Panc1 (cell line): ENCODE measurements around the gene CPLANE2. TPM values are rescaled to one million over a fixed set of nuclear protein-coding genes. Genes with fewer than 3 reads are reported as not detected.

Experiments
- ATAC-seq: fragments of 200-7000 bp; cut with Tn5 transposase; 2 replicates; pipeline ENCODE4 v1.9.1; 2020; ENCODE audit warnings: mild to moderate bottlenecking, moderate library complexity
- BruUV-seq: library from RNA; stranded (reverse); fragments of 400-500 nt; replicated peaks from 2 replicates; lab custom pipeline; 2021; lab: Mats Ljungman, UMichigan
- CTCF ChIA-PET: fragments of 300-600 bp; sonication (Branson Sonifier 250); formaldehyde crosslinking; loops from one replicate; lab custom pipeline; 2022; ENCODE audit warnings: antibody characterized with exemption; lab: Charles Lee
- POLR2A ChIA-PET: fragments of 300-600 bp; sonication (Branson Sonifier 250); formaldehyde crosslinking; loops from one replicate; lab custom pipeline; 2022; ENCODE audit warnings: antibody characterized with exemption; lab: Charles Lee
- DNase-seq: peaks from one replicate; pipeline ENCODE4 v3.0.0-alpha.2; 2010; ENCODE audit warnings: low read depth, low spot score
- H3K27ac ChIP-seq: 2 replicates; pipeline ENCODE4 v1.5.1; 2011; ENCODE audit warnings: mild to moderate bottlenecking, low read length, inconsistent platforms
- H3K27me3 ChIP-seq: fragments of 200-500 bp; sonication (Bioruptor generic); 2 replicates; pipeline ENCODE4 v1.6.0; 2014; ENCODE audit warnings: low read length, inconsistent platforms; ENCODE audit not compliant: control insufficient read depth, insufficient read depth
- H3K36me3 ChIP-seq: fragments of 200-500 bp; sonication (Bioruptor generic); 2 replicates; pipeline ENCODE4 v1.5.1; 2014; ENCODE audit warnings: inconsistent platforms, mild to moderate bottlenecking, low read length, moderate library complexity; ENCODE audit not compliant: control insufficient read depth, insufficient read depth
- H3K4me1 ChIP-seq: 2 replicates; pipeline ENCODE4 v1.5.1; 2011; ENCODE audit warnings: inconsistent platforms, mild to moderate bottlenecking, low read length, moderate library complexity; ENCODE audit not compliant: control insufficient read depth, insufficient read depth
- H3K4me3 ChIP-seq, 2 experiments: 2 replicates each; pipeline ENCODE4 v1.5.1; 2011 to 2012; ENCODE audit warnings: low read depth in 2 of 2, low read length in 2 of 2, mild to moderate bottlenecking in 2 of 2, inconsistent platforms in 1 of 2, moderate library complexity in 1 of 2
- H3K9me3 ChIP-seq: fragments of 200-500 bp; sonication (Bioruptor generic); 2 replicates; pipeline ENCODE4 v1.5.1; 2014; ENCODE audit warnings: low read depth, mild to moderate bottlenecking, inconsistent platforms, low read length, moderate library complexity; ENCODE audit not compliant: control insufficient read depth, insufficient read depth
- CTCF ChIP-seq: fragments of 450-650 bp; IDR thresholded peaks from 2 replicates; pipeline ENCODE4 v1.5.1; 2017; ENCODE audit warnings: mild to moderate bottlenecking
- POLR2AphosphoS5 ChIP-seq: IDR thresholded peaks from 2 replicates; pipeline ENCODE4 v1.6.1; 2012; ENCODE audit warnings: mild to moderate bottlenecking, low read depth, low read length, moderate library complexity
- SIN3A ChIP-seq: IDR thresholded peaks from 2 replicates; pipeline ENCODE4 v1.6.1; 2012; ENCODE audit warnings: low read depth, mild to moderate bottlenecking, low read length, moderate library complexity, borderline replicate concordance; ENCODE audit not compliant: insufficient read depth
- TCF7L2 ChIP-seq: IDR thresholded peaks from 2 replicates; pipeline ENCODE4 v1.6.1; 2011; ENCODE audit warnings: mild to moderate bottlenecking, low read depth, low read length, inconsistent platforms
- in situ Hi-C: cut with HindIII; loops from 2 replicates; pipeline ENCODE4 v1.10.0; 2016; ENCODE audit warnings: low sequenced_read_pairs, low pct_unique_long_range_greater_than_20kb
- intact Hi-C: fragments of 100-400 bp; cut with micrococcal nuclease; formaldehyde crosslinking; loops from one replicate; pipeline ENCODE4 v1.10.0; 2022; ENCODE audit not compliant: unreplicated experiment
- total RNA-seq: library from RNA; stranded (reverse); gene quantifications from one replicate; pipeline ENCODE4 v1.2.1, GENCODE V29; 2021; ENCODE audit not compliant: unreplicated experiment
- TF ChIP-seq, protein P1 (sequence below), 2 experiments: IDR thresholded peaks; 2 replicates each; pipeline ENCODE4 v1.6.1; 2011 to 2012; ENCODE audit warnings: low read depth in 2 of 2, control low read depth in 1 of 2, low read length in 1 of 2, mild to moderate bottlenecking in 1 of 2, moderate library complexity in 1 of 2; ENCODE audit not compliant: insufficient read depth in 1 of 2

Gene CPLANE2
- total RNA-seq, 1 experiment from 2014 or later = 17.8 TPM

GRCh38 chr1:16229976-16230740, 6.8 kb downstream of the CPLANE2 start:
- POLR2A ChIA-PET = no interaction called here
- intact Hi-C loops = no loop called here
- DNase-seq (no peak), ATAC-seq (peak; percentile 25)
- no peak overlapping the region for H3K4me3 ChIP-seq
- in situ Hi-C loops = no loop called here
- H3K9me3 ChIP-seq = no peaks in the 10 kb centered on the region
- no TSS peak for BruUV-seq
- no peak overlapping the region for H3K27ac ChIP-seq
- H3K4me1 ChIP-seq = no peaks in the 10 kb centered on the region
- TF ChIP-seq TCF7L2 = no peak
- TF ChIP-seq SIN3A = no peak
- no peak for TF ChIP-seq CTCF
- TF ChIP-seq, protein P1, sequence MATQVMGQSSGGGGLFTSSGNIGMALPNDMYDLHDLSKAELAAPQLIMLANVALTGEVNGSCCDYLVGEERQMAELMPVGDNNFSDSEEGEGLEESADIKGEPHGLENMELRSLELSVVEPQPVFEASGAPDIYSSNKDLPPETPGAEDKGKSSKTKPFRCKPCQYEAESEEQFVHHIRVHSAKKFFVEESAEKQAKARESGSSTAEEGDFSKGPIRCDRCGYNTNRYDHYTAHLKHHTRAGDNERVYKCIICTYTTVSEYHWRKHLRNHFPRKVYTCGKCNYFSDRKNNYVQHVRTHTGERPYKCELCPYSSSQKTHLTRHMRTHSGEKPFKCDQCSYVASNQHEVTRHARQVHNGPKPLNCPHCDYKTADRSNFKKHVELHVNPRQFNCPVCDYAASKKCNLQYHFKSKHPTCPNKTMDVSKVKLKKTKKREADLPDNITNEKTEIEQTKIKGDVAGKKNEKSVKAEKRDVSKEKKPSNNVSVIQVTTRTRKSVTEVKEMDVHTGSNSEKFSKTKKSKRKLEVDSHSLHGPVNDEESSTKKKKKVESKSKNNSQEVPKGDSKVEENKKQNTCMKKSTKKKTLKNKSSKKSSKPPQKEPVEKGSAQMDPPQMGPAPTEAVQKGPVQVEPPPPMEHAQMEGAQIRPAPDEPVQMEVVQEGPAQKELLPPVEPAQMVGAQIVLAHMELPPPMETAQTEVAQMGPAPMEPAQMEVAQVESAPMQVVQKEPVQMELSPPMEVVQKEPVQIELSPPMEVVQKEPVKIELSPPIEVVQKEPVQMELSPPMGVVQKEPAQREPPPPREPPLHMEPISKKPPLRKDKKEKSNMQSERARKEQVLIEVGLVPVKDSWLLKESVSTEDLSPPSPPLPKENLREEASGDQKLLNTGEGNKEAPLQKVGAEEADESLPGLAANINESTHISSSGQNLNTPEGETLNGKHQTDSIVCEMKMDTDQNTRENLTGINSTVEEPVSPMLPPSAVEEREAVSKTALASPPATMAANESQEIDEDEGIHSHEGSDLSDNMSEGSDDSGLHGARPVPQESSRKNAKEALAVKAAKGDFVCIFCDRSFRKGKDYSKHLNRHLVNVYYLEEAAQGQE (IDR thresholded peaks at IDR 0.05; ENCODE audit: insufficient read depth in 1 of 2, low read depth in 2 of 2, low read length in 1 of 2) = no peak
- no peak for TF ChIP-seq POLR2AphosphoS5
- no peaks in the 10 kb centered on the region for H3K27me3 ChIP-seq
- CTCF ChIA-PET = no interaction called here
- no peaks in the 10 kb centered on the region for H3K36me3 ChIP-seq

DNA sequence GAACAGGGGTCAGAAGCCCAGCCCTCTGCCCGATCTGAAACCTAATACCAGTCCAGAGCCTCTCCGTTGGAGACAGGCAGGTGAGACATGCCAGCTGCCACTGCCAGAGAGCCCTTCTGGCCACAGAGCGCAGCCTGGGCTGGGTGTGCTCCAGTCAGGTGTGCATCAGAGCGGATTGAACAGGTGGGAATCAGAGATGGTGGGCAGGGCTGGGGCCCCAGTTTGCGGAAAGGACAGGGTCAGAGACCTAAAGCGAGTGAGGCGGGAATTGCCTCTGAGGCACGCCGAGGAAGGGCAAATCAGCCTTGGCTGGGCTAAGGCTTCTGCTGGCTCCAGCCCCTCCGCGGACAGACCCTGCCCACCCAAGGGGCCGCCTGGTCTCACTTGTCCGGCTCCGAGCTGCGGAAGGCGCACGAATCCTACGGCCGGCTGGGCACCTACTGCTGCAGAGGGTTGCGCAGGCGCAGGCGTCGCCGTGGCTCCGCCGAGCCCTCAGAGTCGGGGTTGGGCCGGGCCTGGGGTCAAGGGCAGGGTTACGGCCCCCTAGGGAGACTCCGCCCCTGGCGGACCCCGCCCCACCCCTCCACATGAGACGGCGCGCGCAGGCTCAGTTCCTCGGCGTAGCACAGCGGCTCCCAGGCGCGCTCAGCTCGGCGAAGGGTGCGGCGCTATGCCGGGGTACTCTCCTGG, 10.3 kb downstream of the CPLANE2 start:
- TF ChIP-seq TCF7L2 = no peak
- TF ChIP-seq CTCF = no peak
- no peak for TF ChIP-seq SIN3A
- no peak for TF ChIP-seq POLR2AphosphoS5
- TF ChIP-seq, protein P1 (IDR thresholded peaks at IDR 0.05; ENCODE audit: insufficient read depth in 1 of 2, low read depth in 2 of 2, low read length in 1 of 2) = no peak
- ChIA-PET POLR2A (no interaction called here), CTCF (no interaction called here)
- ATAC-seq = no peak
- intact Hi-C loops = no loop called here
- H3K9me3 ChIP-seq = no peaks in the 10 kb centered on the region
- H3K27me3 ChIP-seq = no peaks in the 10 kb centered on the region
- in situ Hi-C loops = no loop called here
- no TSS peak for BruUV-seq
- DNase-seq = no peak
- H3K36me3 ChIP-seq = no peaks in the 10 kb centered on the region
- H3K4me3 ChIP-seq = no peak overlapping the region
- no peak overlapping the region for H3K27ac ChIP-seq
- H3K4me1 ChIP-seq = no peaks in the 10 kb centered on the region
